CD14-positive monocyte (primary cell): ENCODE measurements around the gene FOXK2. TPM values are rescaled to one million over a fixed set of nuclear protein-coding genes. Genes with fewer than 3 reads are reported as not detected.

Source experiments
- DNase-seq, 3 donors: peaks; one replicate each; pipeline ENCODE4 v3.0.0-alpha.2; 2011 to 2022
- H2AFZ ChIP-seq: 2 replicates; pipeline ENCODE4 v1.6.0; 2012; ENCODE audit warnings: mild to moderate bottlenecking, low read depth, low read length, inconsistent platforms; ENCODE audit not compliant: insufficient read depth, poor library complexity, severe bottlenecking
- H3K27ac ChIP-seq, 2 donors: 1 replicate in 1 of 2; 2 replicates in 1 of 2; pipeline ENCODE4 v1.5.1; 2012 to 2013; ENCODE audit warnings: low read length in 2 of 2, control low read depth in 1 of 2, inconsistent platforms in 1 of 2, low read depth in 1 of 2, mild to moderate bottlenecking in 1 of 2
- H3K27me3 ChIP-seq, 2 donors: one replicate each; pipeline versions ENCODE4 v1.6.0 to v1.6.1; 2011 to 2013; ENCODE audit warnings: low read length in 2 of 2; ENCODE audit not compliant: control insufficient read depth in 2 of 2, insufficient read depth in 2 of 2
- H3K36me3 ChIP-seq, 2 donors: replicated peaks in 1 of 2; 1 replicate in 1 of 2; 2 replicates in 1 of 2; pipeline versions ENCODE4 v1.5.1 to v1.6.1; 2012 to 2013; ENCODE audit warnings: low read length in 2 of 2, control low read depth in 1 of 2, inconsistent platforms in 1 of 2, mild to moderate bottlenecking in 1 of 2; ENCODE audit not compliant: insufficient read depth in 2 of 2, control insufficient read depth in 1 of 2
- H3K4me1 ChIP-seq, 2 donors: 1 replicate in 1 of 2; 2 replicates in 1 of 2; pipeline versions ENCODE4 v1.5.1 to v1.6.1; 2012 to 2013; ENCODE audit warnings: low read length in 2 of 2, control low read depth in 1 of 2, inconsistent platforms in 1 of 2, mild to moderate bottlenecking in 1 of 2, moderate library complexity in 1 of 2; ENCODE audit not compliant: insufficient read depth in 2 of 2, control insufficient read depth in 1 of 2
- H3K4me2 ChIP-seq: replicated peaks from 2 replicates; pipeline ENCODE3; 2012; ENCODE audit warnings: low read length, moderate library complexity, mild to moderate bottlenecking; ENCODE audit not compliant: poor library complexity, severe bottlenecking; ENCODE audit errors: extremely low read depth
- H3K4me3 ChIP-seq, 3 experiments: fragments of 200-600 bp in 1 of 3; sonication (generic) in 1 of 3; replicated peaks in 1 of 3; 1 replicate in 2 of 3; 2 replicates in 1 of 3; pipeline ENCODE4 v1.5.1; 2011 to 2013; ENCODE audit warnings: low read length in 3 of 3, mild to moderate bottlenecking in 3 of 3, control low read depth in 2 of 3, low read depth in 2 of 3, inconsistent platforms in 1 of 3, moderate library complexity in 1 of 3
- H3K79me2 ChIP-seq: 2 replicates; pipeline ENCODE4 v1.6.0; 2012; ENCODE audit warnings: mild to moderate bottlenecking, control low read depth, inconsistent platforms, low read length, moderate library complexity; ENCODE audit not compliant: insufficient read depth
- H3K9ac ChIP-seq: 2 replicates; pipeline ENCODE4 v1.6.0; 2017; ENCODE audit warnings: low read length, mild to moderate bottlenecking; ENCODE audit not compliant: insufficient read depth, poor library complexity, severe bottlenecking
- H3K9me3 ChIP-seq, 2 donors: replicated peaks in 1 of 2; 1 replicate in 1 of 2; 2 replicates in 1 of 2; pipeline versions ENCODE4 v1.5.1 to v1.6.1; 2012 to 2013; ENCODE audit warnings: low read length in 2 of 2, control low read depth in 1 of 2; ENCODE audit not compliant: control insufficient read depth in 1 of 2, insufficient read depth in 1 of 2
- H4K20me1 ChIP-seq: 2 replicates; pipeline ENCODE4 v1.6.0; 2012; ENCODE audit warnings: mild to moderate bottlenecking, low read length, control low read depth, moderate library complexity; ENCODE audit not compliant: insufficient read depth
- H3K27ac Mint-ChIP-seq, 7 donors: one replicate each; pipeline ENCODE4 v1.8.0; 2020; ENCODE audit warnings: mild to moderate bottlenecking in 7 of 7, mixed read lengths in 7 of 7, moderate library complexity in 6 of 7, inconsistent platforms in 2 of 7
- H3K27me3 Mint-ChIP-seq, 3 donors: one replicate each; pipeline ENCODE4 v1.8.0; 2021 to 2022; ENCODE audit warnings: low read depth in 3 of 3, mild to moderate bottlenecking in 3 of 3, mixed read lengths in 3 of 3, moderate library complexity in 3 of 3, inconsistent platforms in 1 of 3
- H3K36me3 Mint-ChIP-seq, 2 donors: one replicate each; pipeline ENCODE4 v1.8.0; 2020; ENCODE audit warnings: mixed read lengths in 2 of 2, inconsistent platforms in 1 of 2, mild to moderate bottlenecking in 1 of 2
- H3K4me1 Mint-ChIP-seq: one replicate; pipeline ENCODE4 v1.8.0; 2020; ENCODE audit warnings: mild to moderate bottlenecking, mixed read lengths
- H3K4me3 Mint-ChIP-seq, 2 donors: one replicate each; pipeline ENCODE4 v1.8.0; 2020; ENCODE audit warnings: mild to moderate bottlenecking in 2 of 2, mixed read lengths in 2 of 2, moderate library complexity in 1 of 2
- H3K9me3 Mint-ChIP-seq, 7 donors: one replicate each; pipeline ENCODE4 v1.8.0; 2020 to 2022; ENCODE audit warnings: mixed read lengths in 7 of 7, mild to moderate bottlenecking in 6 of 7, moderate library complexity in 6 of 7, inconsistent platforms in 2 of 7
- CTCF ChIP-seq: fragments of 200-600 bp; IDR thresholded peaks from one replicate; pipeline ENCODE4 v1.8.0; 2022; ENCODE audit warnings: antibody characterized with exemption, mild to moderate bottlenecking
- WGBS: methylation state at CpG from one replicate; pipeline ENCODE4 v1.1.5; 2013; ENCODE audit warnings: missing lambda C conversion rate; ENCODE audit not compliant: insufficient coverage; 5-methylcytosine and 5-hydroxymethylcytosine counted together
- intact Hi-C, 2 donors: fragments of 100-400 bp; cut with micrococcal nuclease; formaldehyde crosslinking; loops; one replicate each; pipeline versions ENCODE4 v1.15.0 to v1.15.1; 2023
- polyA plus RNA-seq, 3 donors: library from polyadenylated mRNA; depleted of rRNA in 1 of 3; unstranded in 2 of 3; stranded (reverse) in 1 of 3; fragments of 300-500 nt in 2 of 3; fragments of >200 nt in 1 of 3; fragmentation: Illumina TruSeq in 2 of 3; gene quantifications; 1 replicate in 2 of 3; 2 replicates in 1 of 3; pipeline ENCODE4 v1.2.3, GENCODE V29; 2012 to 2021

FOXK2 gene
- polyA plus RNA-seq, 3 donors, result 3.5 to 18.4 (median 4.7) TPM

DNA sequence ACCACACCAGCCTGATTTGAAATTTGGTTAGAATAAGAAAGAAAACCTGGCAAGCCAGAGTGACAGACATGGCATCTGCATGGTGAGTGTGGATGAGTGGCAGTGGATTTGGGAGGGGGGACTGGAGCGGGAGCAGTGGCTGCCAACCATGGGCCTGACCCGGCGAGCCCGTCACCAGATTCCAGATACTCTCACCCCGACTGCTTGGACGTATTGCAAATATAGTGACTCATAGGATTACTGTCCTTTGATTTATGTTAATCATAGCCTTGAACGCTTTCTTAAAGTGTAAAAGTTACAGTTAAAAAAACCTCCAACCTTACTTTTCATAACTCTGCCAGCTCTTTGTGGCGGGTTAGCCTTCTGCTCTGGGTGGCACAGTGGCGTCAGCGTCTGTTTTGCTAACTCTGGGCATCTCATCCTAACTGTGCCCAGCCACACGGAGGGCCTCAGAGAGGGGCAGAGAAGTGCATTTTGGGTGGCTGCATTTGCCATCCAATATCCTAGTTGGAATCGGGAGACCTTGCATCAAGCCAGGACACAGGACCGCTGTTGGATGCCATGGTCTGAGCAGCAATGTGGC lies 26.8 kb upstream of the FOXK2 start:
- Histone ChIP-seq H3K4me3 (no peak overlapping the region), H3K27me3 (no peaks in the 10 kb centered on the region), H3K9ac (no peak overlapping the region), H3K27ac (no peak overlapping the region), H3K4me2 (no peak overlapping the region), H3K79me2 (no peaks in the 10 kb centered on the region), H3K9me3 (no peaks in the 10 kb centered on the region), H3K36me3 (peaks cover 10 to 19% of the 10 kb centered on the region in 2 donors), H2AFZ (no peak overlapping the region), H3K4me1 (peaks cover 10 to 13% of the 10 kb centered on the region in 2 donors), H4K20me1 (no peaks in the 10 kb centered on the region)
- TF ChIP-seq CTCF, result no peak
- peaks cover 16 to 18% of the 10 kb centered on the region in 2 donors for H3K36me3 Mint-ChIP-seq
- 95% methylated on average over 6 of the region's 13 CpGs for WGBS
- peak overlapping the region in 1 of 7 donors; percentile 54 for H3K27ac Mint-ChIP-seq
- H3K27me3 Mint-ChIP-seq, result peaks cover 0 to 4% (median 0%) of the 10 kb centered on the region in 3 donors
- no peaks in the 10 kb centered on the region for H3K9me3 Mint-ChIP-seq
- intact Hi-C loops, result loop anchor here in 1 of 2 donors (10.0 kb wide), 1 partner anchor 62 kb away; no protein-coding TSS in a partner anchor
- peaks cover 18% of the 10 kb centered on the region for H3K4me1 Mint-ChIP-seq
- no peak overlapping the region for H3K4me3 Mint-ChIP-seq
- DNase-seq, result no peak

DNA sequence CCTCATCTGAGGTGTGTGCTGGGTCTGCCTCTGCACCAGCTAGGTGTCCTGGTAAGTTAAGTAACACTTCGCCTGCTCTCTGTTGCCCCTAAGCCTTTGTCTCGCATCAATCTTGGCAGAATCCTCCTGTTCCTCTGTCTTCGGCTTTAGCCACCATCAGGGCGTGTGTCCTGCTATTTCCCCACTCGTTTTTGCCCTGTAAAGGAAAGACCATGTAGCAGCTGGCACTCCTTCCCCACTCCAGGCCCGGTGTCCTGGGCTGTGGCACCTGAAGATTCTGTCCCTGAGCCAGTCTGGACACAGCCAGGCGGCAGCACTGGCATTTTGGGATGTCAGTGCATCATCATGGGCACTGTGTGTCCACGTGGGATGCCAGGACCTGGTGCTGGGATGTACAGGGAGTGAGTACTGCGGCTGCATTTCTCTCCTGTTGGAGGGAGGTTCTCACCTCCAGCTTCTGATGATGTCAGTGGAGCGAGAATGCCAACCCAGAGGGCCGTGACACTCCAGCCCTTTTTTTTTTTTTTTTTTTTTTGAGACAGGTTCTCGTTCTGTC lies 26.2 kb upstream of the FOXK2 start:
- Histone ChIP-seq H3K79me2 (no peaks in the 10 kb centered on the region), H2AFZ (no peak overlapping the region), H3K4me2 (no peak overlapping the region), H3K27ac (no peak overlapping the region), H3K4me3 (no peak overlapping the region), H3K36me3 (peaks cover 5 to 13% of the 10 kb centered on the region in 2 donors), H3K27me3 (no peaks in the 10 kb centered on the region), H3K9me3 (no peaks in the 10 kb centered on the region), H3K4me1 (peaks cover 15 to 19% of the 10 kb centered on the region in 2 donors), H3K9ac (no peak overlapping the region), H4K20me1 (no peaks in the 10 kb centered on the region)
- no peak for TF ChIP-seq CTCF
- peaks cover 0 to 7% (median 0%) of the 10 kb centered on the region in 3 donors for H3K27me3 Mint-ChIP-seq
- no peak for DNase-seq
- H3K27ac Mint-ChIP-seq, result no peak overlapping the region
- H3K4me1 Mint-ChIP-seq, result peaks cover 23% of the 10 kb centered on the region
- no peak overlapping the region for H3K4me3 Mint-ChIP-seq
- intact Hi-C loops, result loop anchor here in 1 of 2 donors (10.0 kb wide), 1 partner anchor 61 kb away; no protein-coding TSS in a partner anchor
- peaks cover 12 to 13% of the 10 kb centered on the region in 2 donors for H3K36me3 Mint-ChIP-seq
- H3K9me3 Mint-ChIP-seq, result no peaks in the 10 kb centered on the region
- 94% methylated on average over 8 of the region's 12 CpGs for WGBS
